Neuronal stem cell (in vitro differentiated cells): ENCODE measurements around the gene NKIRAS2.
A peak's percentile ranks its signal among the peaks of the same experiment; 100 is the strongest.

Experiments used
- DNase-seq: peaks from one replicate; pipeline ENCODE4 v3.0.0-alpha.2; 2013; ENCODE audit warnings: low spot score
- H2AFZ ChIP-seq: one replicate; pipeline ENCODE4 v1.6.1; 2013; ENCODE audit warnings: mild to moderate bottlenecking, low read length, inconsistent platforms
- H2AK5ac ChIP-seq: 2 replicates; pipeline ENCODE4 v1.6.1; 2013; ENCODE audit warnings: low read depth, mild to moderate bottlenecking, inconsistent platforms, low read length, moderate library complexity, mixed read lengths
- H2BK120ac ChIP-seq: 2 replicates; pipeline ENCODE4 v1.6.1; 2013; ENCODE audit warnings: low read depth, mild to moderate bottlenecking, inconsistent platforms, low read length, moderate library complexity, mixed read lengths
- H2BK12ac ChIP-seq: one replicate; pipeline ENCODE4 v1.6.1; 2013; ENCODE audit warnings: low read length, inconsistent platforms
- H2BK15ac ChIP-seq: 2 replicates; pipeline ENCODE4 v1.6.1; 2013; ENCODE audit warnings: mild to moderate bottlenecking, low read length, inconsistent platforms, mixed read lengths
- H2BK5ac ChIP-seq: one replicate; pipeline ENCODE4 v1.6.1; 2013; ENCODE audit warnings: inconsistent platforms, mild to moderate bottlenecking, low read length, moderate library complexity
- H3K14ac ChIP-seq: one replicate; pipeline ENCODE4 v1.6.1; 2013; ENCODE audit warnings: low read length, inconsistent platforms
- H3K18ac ChIP-seq: 2 replicates; pipeline ENCODE4 v1.6.1; 2013; ENCODE audit warnings: low read length, inconsistent platforms
- H3K23ac ChIP-seq: 2 replicates; pipeline ENCODE4 v1.6.1; 2013; ENCODE audit warnings: low read depth, mild to moderate bottlenecking, mixed read lengths, low read length, inconsistent platforms; ENCODE audit not compliant: poor library complexity
- H3K27ac ChIP-seq: replicated peaks from 3 replicates; pipeline ENCODE4 v1.5.1; 2013; ENCODE audit warnings: low read length, inconsistent platforms
- H3K27me3 ChIP-seq, 3 experiments: 2 replicates each; pipeline ENCODE4 v1.6.1; 2013; ENCODE audit warnings: low read length in 3 of 3, mild to moderate bottlenecking in 2 of 3, inconsistent platforms in 1 of 3, low read depth in 1 of 3, mixed read lengths in 1 of 3, moderate library complexity in 1 of 3; ENCODE audit not compliant: control insufficient read depth in 3 of 3, insufficient read depth in 3 of 3
- H3K36me3 ChIP-seq, 2 donors: replicated peaks in 1 of 2; 2 replicates each; pipeline ENCODE4 v1.6.1; 2013; ENCODE audit warnings: low read length in 2 of 2; ENCODE audit not compliant: control insufficient read depth in 2 of 2, insufficient read depth in 2 of 2
- H3K4ac ChIP-seq: 2 replicates; pipeline ENCODE4 v1.6.1; 2013; ENCODE audit warnings: inconsistent platforms, mild to moderate bottlenecking, low read length, moderate library complexity
- H3K4me1 ChIP-seq, 2 donors: 1 replicate in 1 of 2; 2 replicates in 1 of 2; pipeline ENCODE4 v1.6.1; 2013; ENCODE audit warnings: low read length in 2 of 2, low read depth in 1 of 2; ENCODE audit not compliant: control insufficient read depth in 2 of 2, insufficient read depth in 1 of 2
- H3K4me2 ChIP-seq: one replicate; pipeline ENCODE4 v1.6.1; 2013; ENCODE audit warnings: mild to moderate bottlenecking, low read length, inconsistent platforms; ENCODE audit not compliant: insufficient read depth, poor library complexity, severe bottlenecking
- H3K4me3 ChIP-seq, 2 donors: 2 replicates each; pipeline ENCODE4 v1.5.1; 2013; ENCODE audit warnings: low read length in 2 of 2, mild to moderate bottlenecking in 2 of 2, inconsistent platforms in 1 of 2, moderate library complexity in 1 of 2
- H3K79me1 ChIP-seq: one replicate; pipeline ENCODE4 v1.6.1; 2013; ENCODE audit warnings: low read depth, mild to moderate bottlenecking, inconsistent platforms, low read length, moderate library complexity
- H3K9ac ChIP-seq: one replicate; pipeline ENCODE4 v1.6.1; 2013; ENCODE audit warnings: mild to moderate bottlenecking, low read depth, low read length, inconsistent platforms; ENCODE audit not compliant: poor library complexity
- H3K9me3 ChIP-seq, 2 donors: replicated peaks in 1 of 2; 2 replicates each; pipeline versions ENCODE3 to v1.6.1; 2013; ENCODE audit warnings: low read length in 2 of 2, mild to moderate bottlenecking in 2 of 2, inconsistent platforms in 1 of 2, low read depth in 1 of 2, mixed read lengths in 1 of 2, moderate library complexity in 1 of 2; ENCODE audit not compliant: control insufficient read depth in 2 of 2, insufficient read depth in 1 of 2
- H4K8ac ChIP-seq: one replicate; pipeline ENCODE4 v1.6.1; 2013; ENCODE audit warnings: low read depth, mild to moderate bottlenecking, inconsistent platforms, low read length, moderate library complexity
- H4K91ac ChIP-seq: one replicate; pipeline ENCODE4 v1.6.1; 2013; ENCODE audit warnings: low read length, low read depth, mild to moderate bottlenecking, inconsistent platforms; ENCODE audit not compliant: poor library complexity
- WGBS, 2 donors: extraction: QIAGEN DNeasy Blood & Tissue Kit; methylation state at CpG; one replicate each; pipeline ENCODE4 v1.1.7; 2013; ENCODE audit warnings: missing lambda C conversion rate in 2 of 2, mixed read lengths in 1 of 2; ENCODE audit not compliant: insufficient read length in 2 of 2, insufficient replicate concordance in 1 of 2; ENCODE audit errors: extremely low coverage in 2 of 2; 5-methylcytosine and 5-hydroxymethylcytosine counted together

NKIRAS2 gene

DNA sequence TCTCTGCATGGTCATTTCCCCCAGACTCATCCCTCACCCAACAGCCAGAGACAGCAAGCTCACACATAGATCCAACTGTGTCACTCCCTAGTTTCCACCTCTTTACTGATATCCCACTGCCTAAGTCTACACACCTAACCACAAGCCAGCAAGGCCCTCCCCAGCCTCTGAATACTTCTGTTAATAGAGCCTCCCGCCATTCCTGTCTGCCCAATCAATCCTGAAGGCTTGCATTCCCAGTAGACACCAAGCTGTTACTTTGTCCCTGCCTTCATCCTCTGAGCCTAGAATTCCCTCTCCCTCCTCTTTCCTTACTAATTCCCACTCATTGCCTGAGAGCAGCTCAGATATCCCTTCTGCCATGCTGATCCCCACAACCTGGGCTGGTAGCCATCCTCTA, 25.8 kb downstream of the NKIRAS2 start:
- no peak overlapping the region for H3K23ac ChIP-seq
- no peak overlapping the region for H3K18ac ChIP-seq
- no peak for DNase-seq
- H3K9me3 ChIP-seq, result no peaks in the 10 kb centered on the region
- peak overlapping the region; percentile 61 for H3K9ac ChIP-seq
- no peak overlapping the region for H2BK120ac ChIP-seq
- WGBS, 2 donors, result no CpG with 5 or more reads among the region's 1 CpG
- H4K8ac ChIP-seq, result no peak overlapping the region
- H3K79me1 ChIP-seq, result no peaks in the 10 kb centered on the region
- peaks cover 0 to 2% of the 10 kb centered on the region in 2 donors for H3K36me3 ChIP-seq
- H2BK12ac ChIP-seq, result no peak overlapping the region
- no peak overlapping the region for H2BK5ac ChIP-seq
- no peak overlapping the region for H2AFZ ChIP-seq
- H4K91ac ChIP-seq, result no peak overlapping the region
- no peak overlapping the region for H2AK5ac ChIP-seq
- peaks cover 0 to 6% (median under 1%) of the 10 kb centered on the region in 3 experiments for H3K27me3 ChIP-seq
- no peak overlapping the region for H2BK15ac ChIP-seq
- H3K4me1 ChIP-seq, result peaks cover 5% of the 10 kb centered on the region in 2 donors
- H3K4me2 ChIP-seq, result no peak overlapping the region
- no peak overlapping the region for H3K27ac ChIP-seq
- no peak overlapping the region for H3K4me3 ChIP-seq
- H3K4ac ChIP-seq, result no peak overlapping the region
- H3K14ac ChIP-seq, result no peak overlapping the region

DNA sequence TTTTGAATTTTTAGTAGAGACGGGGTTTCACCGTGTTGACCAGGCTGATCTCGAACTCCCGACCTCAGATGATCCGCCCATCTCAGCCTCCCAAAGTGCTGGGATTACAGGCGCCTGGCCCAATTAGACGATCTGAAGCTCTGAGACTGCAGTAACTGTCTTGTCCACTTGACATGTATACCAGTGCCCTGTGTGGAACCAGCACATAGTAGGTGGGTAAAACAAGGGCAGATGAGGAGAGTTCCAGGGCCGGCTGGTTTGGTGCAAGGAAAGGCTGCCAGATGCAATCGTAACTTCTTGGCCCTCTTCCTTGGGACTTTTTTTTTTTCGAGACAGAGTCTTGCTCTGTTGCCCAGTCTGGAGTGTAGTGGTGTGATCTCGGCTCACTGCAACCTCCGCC, 27.5 kb downstream of the NKIRAS2 start:
- H3K9me3 ChIP-seq, result no peaks in the 10 kb centered on the region
- no peak overlapping the region for H3K9ac ChIP-seq
- no CpG with 5 or more reads among the region's 12 CpGs for WGBS, 2 donors
- no peak overlapping the region for H4K8ac ChIP-seq
- no peak overlapping the region for H3K4ac ChIP-seq
- no peak overlapping the region for H2AFZ ChIP-seq
- DNase-seq, result no peak
- peaks cover 0 to 2% of the 10 kb centered on the region in 2 donors for H3K36me3 ChIP-seq
- no peak overlapping the region for H2BK15ac ChIP-seq
- peaks cover 0 to 16% (median 12%) of the 10 kb centered on the region in 3 experiments for H3K27me3 ChIP-seq
- no peak overlapping the region for H3K23ac ChIP-seq
- H2BK12ac ChIP-seq, result no peak overlapping the region
- no peak overlapping the region for H4K91ac ChIP-seq
- no peak overlapping the region for H3K14ac ChIP-seq
- H3K79me1 ChIP-seq, result no peaks in the 10 kb centered on the region
- H3K4me2 ChIP-seq, result no peak overlapping the region
- no peak overlapping the region for H2BK120ac ChIP-seq
- H3K4me3 ChIP-seq, result no peak overlapping the region
- no peak overlapping the region for H2AK5ac ChIP-seq
- no peak overlapping the region for H3K18ac ChIP-seq
- H3K4me1 ChIP-seq, result peaks cover 5 to 9% of the 10 kb centered on the region in 2 donors
- H2BK5ac ChIP-seq, result no peak overlapping the region
- H3K27ac ChIP-seq, result no peak overlapping the region

DNA sequence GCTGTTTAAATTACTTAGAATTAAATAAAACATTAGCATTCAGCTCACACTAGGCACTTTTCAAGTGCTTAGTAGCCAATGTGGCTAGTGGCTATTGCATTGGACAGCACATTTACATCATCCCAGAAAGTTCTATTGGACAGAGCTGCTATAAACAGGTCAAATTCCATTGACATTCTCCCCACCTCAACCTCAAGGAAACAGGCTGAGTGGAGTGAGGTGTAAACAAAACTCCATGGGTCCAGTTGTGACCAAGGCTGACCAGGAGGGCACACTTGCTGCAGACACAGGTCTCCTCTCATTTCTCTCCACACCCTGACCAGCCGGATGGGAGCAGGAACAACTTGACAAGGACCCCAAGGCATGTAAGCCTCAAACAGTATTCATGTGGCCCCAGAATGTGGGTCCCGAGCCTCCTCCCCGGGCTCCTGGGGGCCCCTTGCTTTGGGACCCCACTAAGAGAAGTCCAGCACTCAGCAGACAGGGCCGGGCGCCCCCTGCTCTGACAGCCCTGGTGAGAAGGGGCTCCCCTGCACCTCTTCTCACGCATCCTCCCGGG, 30.0 kb downstream of the NKIRAS2 start:
- Histone ChIP-seq H3K9ac (peak overlapping the region; percentile 74), H4K91ac (no peak overlapping the region), H2BK5ac (no peak overlapping the region), H3K79me1 (peaks cover 2% of the 10 kb centered on the region), H2BK120ac (peak overlapping the region; percentile 18), H2AK5ac (peak overlapping the region; percentile 73), H2BK12ac (no peak overlapping the region), H3K27ac (no peak overlapping the region), H3K4me3 (peak overlapping the region; percentile 66 to 86), H3K14ac (no peak overlapping the region), H3K4ac (no peak overlapping the region), H3K27me3 (peaks cover 0 to 34% (median 27%) of the 10 kb centered on the region in 3 experiments), H3K36me3 (no peaks in the 10 kb centered on the region), H3K23ac (no peak overlapping the region), H3K4me1 (peaks cover 11 to 16% of the 10 kb centered on the region in 2 donors), H3K4me2 (peak overlapping the region; percentile 73), H3K9me3 (no peaks in the 10 kb centered on the region), H3K18ac (peak overlapping the region; percentile 89), H4K8ac (peak overlapping the region; percentile 75), H2AFZ (peak overlapping the region; percentile 100), H2BK15ac (peak overlapping the region; percentile 26)
- WGBS, 2 donors, result no CpG with 5 or more reads among the region's 7 CpGs
- no peak for DNase-seq

DNA sequence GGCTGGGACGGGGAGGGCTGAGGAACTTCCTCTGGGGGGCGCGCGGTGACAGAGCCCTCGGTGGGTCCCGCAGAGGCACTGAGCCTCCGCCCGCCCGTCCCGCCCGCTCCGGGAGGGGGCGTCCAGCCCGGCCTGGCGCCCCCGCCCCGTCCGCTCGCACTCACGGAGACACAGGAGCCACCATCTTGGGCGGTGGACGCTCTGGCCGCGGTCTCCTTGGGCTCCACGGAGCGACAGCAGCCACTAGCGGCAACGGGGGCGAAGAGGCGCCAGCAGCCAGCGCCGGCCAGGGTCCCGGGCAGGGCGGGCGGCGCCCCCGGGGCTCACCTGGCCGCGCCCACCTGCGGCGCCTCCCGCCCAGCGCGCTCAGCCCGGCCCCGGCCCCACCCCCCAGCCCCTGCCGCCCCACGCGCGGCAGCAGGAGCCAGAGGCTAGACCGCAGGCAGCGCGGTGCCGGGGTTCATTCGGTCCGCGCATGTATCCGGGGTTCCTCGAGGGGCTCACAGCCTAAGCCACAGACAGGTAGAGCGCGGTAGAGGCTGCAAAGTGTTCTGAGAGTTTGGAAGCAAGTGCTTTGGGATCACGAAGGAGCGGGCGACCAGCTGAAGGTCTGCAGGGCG, 30.6 kb downstream of the NKIRAS2 start, which contains the start of gene C17orf113:
TSS of gene C17orf113 (minus strand) at position 209 of the 620 bp plus-strand sequence. CDS start 7,225 bp downstream, outside the sequence.
- WGBS, 2 donors, result no CpG with 5 or more reads among the region's 65 CpGs

More for the DNA sequence above, 30.6 kb downstream of the NKIRAS2 start, which contains the start of gene C17orf113:
- H3K4me1 ChIP-seq, result peaks cover 16 to 17% of the 10 kb centered on the region in 2 donors
- H4K8ac ChIP-seq, result peak within 1 kb of the TSS; percentile 75
- H3K4ac ChIP-seq, result no peak within 1 kb of the TSS
- H2BK120ac ChIP-seq, result peak within 1 kb of the TSS; percentile 18
- H2AK5ac ChIP-seq, result peak within 1 kb of the TSS; percentile 73
- H3K4me3 ChIP-seq, result peak within 1 kb of the TSS; percentile 66 to 86
- H3K23ac ChIP-seq, result no peak within 1 kb of the TSS
- no peak within 1 kb of the TSS for H2BK5ac ChIP-seq
- DNase-seq, result peak; percentile 63
- no peaks in the 10 kb centered on the region for H3K36me3 ChIP-seq
- no peaks in the 10 kb centered on the region for H3K9me3 ChIP-seq
- H3K27ac ChIP-seq, result no peak within 1 kb of the TSS
- no peak within 1 kb of the TSS for H4K91ac ChIP-seq
- peak within 1 kb of the TSS; percentile 74 for H3K9ac ChIP-seq
- peaks cover 0 to 39% (median 27%) of the 10 kb centered on the region in 3 experiments for H3K27me3 ChIP-seq
- H2BK15ac ChIP-seq, result peak within 1 kb of the TSS; percentile 26
- peak within 1 kb of the TSS; percentile 100 for H2AFZ ChIP-seq
- no peak within 1 kb of the TSS for H3K14ac ChIP-seq
- peak within 1 kb of the TSS; percentile 73 for H3K4me2 ChIP-seq
- no peak within 1 kb of the TSS for H2BK12ac ChIP-seq
- peaks cover 2% of the 10 kb centered on the region for H3K79me1 ChIP-seq
- peak within 1 kb of the TSS; percentile 89 for H3K18ac ChIP-seq
